ENCODE measurements around the gene ASF1B.

DNA sequence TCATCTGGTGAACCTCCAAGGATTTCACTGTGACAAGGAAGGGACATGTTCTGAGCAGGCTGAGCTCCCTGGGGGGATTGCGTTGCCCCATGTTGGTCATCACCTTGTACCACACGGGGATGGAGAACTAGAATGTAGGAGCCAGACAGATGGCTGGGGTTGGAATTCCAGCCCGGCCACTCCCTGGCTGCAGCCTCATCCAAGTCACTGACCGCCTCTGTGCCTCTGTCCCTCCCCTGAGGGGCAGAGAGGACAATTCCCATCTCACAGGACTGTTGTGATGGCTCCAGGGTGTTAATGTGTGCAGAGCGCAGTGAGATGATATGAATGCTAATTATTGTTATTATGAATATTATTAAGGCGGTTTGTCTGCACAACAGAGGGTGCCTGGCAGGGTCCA, 45.5 kb upstream of the ASF1B start:
- TF ChIP-seq, protein P1, sequence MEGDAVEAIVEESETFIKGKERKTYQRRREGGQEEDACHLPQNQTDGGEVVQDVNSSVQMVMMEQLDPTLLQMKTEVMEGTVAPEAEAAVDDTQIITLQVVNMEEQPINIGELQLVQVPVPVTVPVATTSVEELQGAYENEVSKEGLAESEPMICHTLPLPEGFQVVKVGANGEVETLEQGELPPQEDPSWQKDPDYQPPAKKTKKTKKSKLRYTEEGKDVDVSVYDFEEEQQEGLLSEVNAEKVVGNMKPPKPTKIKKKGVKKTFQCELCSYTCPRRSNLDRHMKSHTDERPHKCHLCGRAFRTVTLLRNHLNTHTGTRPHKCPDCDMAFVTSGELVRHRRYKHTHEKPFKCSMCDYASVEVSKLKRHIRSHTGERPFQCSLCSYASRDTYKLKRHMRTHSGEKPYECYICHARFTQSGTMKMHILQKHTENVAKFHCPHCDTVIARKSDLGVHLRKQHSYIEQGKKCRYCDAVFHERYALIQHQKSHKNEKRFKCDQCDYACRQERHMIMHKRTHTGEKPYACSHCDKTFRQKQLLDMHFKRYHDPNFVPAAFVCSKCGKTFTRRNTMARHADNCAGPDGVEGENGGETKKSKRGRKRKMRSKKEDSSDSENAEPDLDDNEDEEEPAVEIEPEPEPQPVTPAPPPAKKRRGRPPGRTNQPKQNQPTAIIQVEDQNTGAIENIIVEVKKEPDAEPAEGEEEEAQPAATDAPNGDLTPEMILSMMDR (IDR thresholded peaks at IDR 0.05): no peak
- TF ChIP-seq POLR2A (IDR thresholded peaks at IDR 0.05): no peak
